GM12875 (cell line): Measurements from ENCODE around the gene ADCY4.

Experiments
- H3K4me3 ChIP-seq: one replicate; pipeline ENCODE4 v1.5.1; 2011; ENCODE audit warnings: low read depth, low read length, control low read depth
- CTCF ChIP-seq: IDR thresholded peaks from 2 replicates; pipeline ENCODE4 v1.5.1; 2011; ENCODE audit warnings: low read depth, mild to moderate bottlenecking, control low read depth, inconsistent platforms, low read length, moderate library complexity, borderline replicate concordance; ENCODE audit not compliant: insufficient read depth

The ADCY4 gene

DNA sequence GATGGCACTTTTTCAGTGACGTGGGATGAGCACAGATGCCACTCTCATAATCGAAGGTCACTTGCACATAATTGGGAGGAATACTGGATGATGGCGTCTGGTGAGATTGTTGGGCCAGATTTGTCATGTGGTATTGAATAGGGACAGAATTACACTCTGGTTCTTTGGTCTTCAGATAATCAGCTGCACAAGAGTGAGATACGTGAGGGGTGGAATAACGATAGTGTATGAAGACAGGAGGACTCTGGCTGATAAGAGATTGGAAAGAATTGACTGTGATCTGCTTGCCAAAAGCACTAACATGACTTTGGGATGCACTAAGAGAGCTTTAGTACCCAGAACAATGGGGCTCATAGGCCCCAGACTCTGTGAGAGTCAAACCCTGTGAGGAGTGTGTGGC lies 56.4 kb downstream of the ADCY4 start:
- no peak for TF ChIP-seq CTCF
- H3K4me3 ChIP-seq = no peak overlapping the region

- H3K4me3 ChIP-seq = no peak overlapping the region
- no peak for TF ChIP-seq CTCF
Observed at GRCh38 chr14:24277606-24278321, 57.1 kb downstream of the ADCY4 start.

GRCh38 chr14:24277071-24277470 lies 57.8 kb downstream of the ADCY4 start:
- H3K4me3 ChIP-seq = no peak overlapping the region

DNA sequence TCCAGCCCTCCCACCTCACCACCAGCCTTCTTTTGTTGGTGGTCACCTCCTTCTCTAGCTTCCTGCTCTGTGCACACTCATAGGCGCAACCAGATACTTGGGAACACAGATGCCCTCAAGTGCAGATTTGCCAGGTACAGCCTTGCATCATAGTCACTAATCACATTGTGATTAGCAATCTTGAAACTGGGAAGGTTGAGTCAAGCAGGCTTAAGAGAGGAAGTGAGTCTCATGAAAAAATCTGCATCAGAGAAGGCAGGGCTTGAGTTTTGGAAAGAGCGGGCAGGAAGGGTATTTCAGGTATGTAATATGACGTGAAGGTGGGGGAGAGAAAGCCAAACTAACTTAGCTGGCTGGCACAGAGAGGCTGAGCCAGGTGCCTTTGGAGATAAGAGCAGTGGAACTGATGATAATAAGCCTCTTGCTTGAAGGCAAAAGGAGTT lies 60.7 kb downstream of the ADCY4 start:
- no peak for TF ChIP-seq CTCF
- no peak overlapping the region for H3K4me3 ChIP-seq

More at GRCh38 chr14:24277071-24277470, 57.8 kb downstream of the ADCY4 start:
- TF ChIP-seq CTCF = no peak

DNA sequence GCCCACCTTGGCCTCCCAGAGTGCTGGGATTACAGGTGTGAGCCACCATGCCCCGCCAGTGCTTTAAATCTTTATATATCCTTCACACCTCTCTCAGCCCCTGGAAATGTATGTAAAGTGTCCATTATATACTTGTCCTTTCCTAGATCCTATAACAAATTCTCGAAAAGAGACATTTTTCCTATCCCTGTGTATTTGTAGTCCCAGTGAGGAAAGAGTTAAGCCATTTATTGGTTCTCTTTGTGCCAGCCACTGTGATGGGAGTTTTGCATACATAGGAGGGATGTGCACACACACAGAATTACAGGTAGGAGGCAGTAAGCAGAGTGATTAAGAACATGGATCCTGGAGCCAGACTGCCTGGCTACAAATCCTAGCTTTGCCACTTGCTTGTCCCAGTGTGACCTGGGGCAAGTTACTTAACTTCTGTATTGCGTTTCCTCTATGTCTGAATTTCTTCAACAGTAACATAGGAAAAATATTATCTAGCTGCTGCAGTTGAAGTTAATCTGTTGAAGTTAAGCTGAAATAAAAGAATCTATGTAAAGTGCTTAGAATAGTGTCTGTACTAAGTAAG lies 61.4 kb downstream of the ADCY4 start:
- H3K4me3 ChIP-seq = no peak overlapping the region
- no peak for TF ChIP-seq CTCF

DNA sequence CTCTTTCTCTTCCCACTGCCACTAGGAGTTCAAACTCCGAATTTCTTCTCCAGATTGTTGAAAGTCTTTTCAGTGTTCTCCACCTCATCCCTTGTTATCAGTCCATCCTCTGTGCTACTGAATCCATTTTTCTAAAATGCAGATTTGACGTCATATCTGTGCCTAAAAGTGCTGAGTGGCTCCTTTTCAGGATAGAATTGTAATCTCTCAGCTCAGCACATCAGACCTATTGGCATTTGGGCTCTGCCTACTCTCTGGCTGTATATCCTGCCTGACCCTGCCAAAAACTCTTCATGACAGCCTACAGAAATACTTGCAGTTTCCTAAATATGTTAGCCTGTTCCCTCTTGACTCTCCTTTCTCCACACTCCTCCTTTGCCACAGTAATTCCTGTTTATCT lies 62.4 kb downstream of the ADCY4 start:
- H3K4me3 ChIP-seq = no peak overlapping the region
- no peak for TF ChIP-seq CTCF

- TF ChIP-seq CTCF = no peak
- H3K4me3 ChIP-seq = peak overlapping the region; percentile 67
Observed at GRCh38 chr14:24271834-24272263, 63.0 kb downstream of the ADCY4 start.
